Stimulated activated CD8-positive, alpha-beta memory T cell treated with anti-CD3 and anti-CD28 coated beads, Interleukin-15, amount 100 ng/mL, for 48 hours (primary cell): ENCODE data around the gene FBP2.
A peak's percentile ranks its signal among the peaks of the same experiment; 100 is the strongest.
"Not testable (repeated sequence)": the region's sequence is repeated elsewhere in the genome, so short reads cannot be mapped to it uniquely, and the experiment has no call there.

Source experiments
- DNase-seq, 2 donors: peaks; one replicate each; pipeline ENCODE4 v3.0.0-alpha.2; 2020; ENCODE audit warnings: low read depth in 2 of 2

FBP2 gene

DNA sequence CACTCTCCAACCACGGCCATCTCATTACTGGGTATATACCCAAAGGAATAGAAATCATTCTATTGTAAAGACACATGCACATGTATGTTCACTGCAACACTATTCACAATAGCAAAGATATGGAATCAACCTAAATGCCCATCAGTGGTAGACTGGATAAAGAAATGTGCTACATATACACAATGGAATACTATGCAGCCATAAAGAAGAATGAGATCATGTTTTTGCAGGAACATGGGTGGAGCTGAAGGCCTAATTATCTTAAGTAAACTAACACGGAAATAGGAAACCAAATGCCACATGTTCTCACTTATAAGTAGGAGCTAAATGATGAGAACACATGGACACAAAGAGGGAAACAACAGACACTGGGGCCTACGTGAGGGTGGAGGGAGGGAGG is 29.3 kb downstream of the FBP2 start:
- not testable (repeated sequence) for DNase-seq

DNA sequence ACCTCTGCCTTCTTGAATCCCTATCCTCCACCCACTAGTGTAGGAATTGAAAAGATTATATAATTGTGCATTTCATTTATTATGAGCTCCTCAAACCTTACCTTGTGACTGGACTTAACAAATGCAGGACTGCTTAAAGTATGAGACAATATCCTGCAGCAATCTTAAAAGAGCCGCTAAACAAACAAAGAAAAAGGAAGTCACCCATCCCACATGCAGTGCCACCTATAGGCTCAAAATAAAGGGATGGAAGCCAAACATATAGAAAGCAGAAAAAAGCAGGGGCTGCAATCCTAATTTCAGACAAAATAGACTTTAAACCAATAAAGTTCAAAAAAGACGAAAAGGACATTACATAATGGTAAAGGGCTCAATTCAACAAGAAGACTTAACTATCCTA is 30.1 kb downstream of the FBP2 start:
- no peak for DNase-seq

DNA sequence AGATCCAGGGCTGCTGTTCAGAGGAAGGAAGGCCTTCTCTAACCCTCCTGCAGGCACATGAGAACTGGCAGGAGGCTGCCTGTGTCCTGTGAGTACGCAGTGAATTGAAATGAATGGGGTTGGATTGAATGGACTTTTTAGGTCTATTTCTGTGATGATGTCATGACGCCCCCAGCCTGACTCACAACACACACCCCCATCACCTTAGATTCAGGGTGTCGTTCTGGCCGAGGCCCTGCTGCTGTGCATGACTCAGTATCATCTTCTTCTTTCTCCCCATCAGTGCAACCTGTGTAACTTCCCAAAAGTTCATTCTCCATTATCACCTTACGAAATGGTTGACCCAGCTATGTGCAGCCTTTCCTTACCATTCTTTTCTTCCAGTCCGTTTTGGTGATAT is 33.4 kb downstream of the FBP2 start:
- peak in 1 of 2 donors; percentile 11 for DNase-seq

DNA sequence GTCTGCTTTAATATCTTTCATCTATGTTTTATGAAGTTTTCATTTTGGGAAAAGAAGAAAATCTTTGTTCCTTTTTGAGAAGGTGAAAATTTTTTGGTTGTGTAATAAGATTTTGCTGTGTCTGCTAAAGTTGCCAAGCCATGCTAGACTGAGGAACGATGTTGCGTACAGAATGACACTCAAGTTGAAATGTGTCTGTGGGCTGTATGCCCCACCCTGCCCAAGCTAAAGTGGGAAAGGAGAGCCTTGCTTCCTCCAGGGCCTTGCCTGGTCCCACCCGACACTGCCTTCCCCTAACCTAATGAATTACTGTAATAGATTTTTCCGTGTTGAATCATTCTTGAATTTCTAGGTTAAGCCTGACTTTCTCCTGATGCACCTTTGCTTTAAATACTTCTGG is 36.2 kb downstream of the FBP2 start:
- DNase-seq = no peak

DNA sequence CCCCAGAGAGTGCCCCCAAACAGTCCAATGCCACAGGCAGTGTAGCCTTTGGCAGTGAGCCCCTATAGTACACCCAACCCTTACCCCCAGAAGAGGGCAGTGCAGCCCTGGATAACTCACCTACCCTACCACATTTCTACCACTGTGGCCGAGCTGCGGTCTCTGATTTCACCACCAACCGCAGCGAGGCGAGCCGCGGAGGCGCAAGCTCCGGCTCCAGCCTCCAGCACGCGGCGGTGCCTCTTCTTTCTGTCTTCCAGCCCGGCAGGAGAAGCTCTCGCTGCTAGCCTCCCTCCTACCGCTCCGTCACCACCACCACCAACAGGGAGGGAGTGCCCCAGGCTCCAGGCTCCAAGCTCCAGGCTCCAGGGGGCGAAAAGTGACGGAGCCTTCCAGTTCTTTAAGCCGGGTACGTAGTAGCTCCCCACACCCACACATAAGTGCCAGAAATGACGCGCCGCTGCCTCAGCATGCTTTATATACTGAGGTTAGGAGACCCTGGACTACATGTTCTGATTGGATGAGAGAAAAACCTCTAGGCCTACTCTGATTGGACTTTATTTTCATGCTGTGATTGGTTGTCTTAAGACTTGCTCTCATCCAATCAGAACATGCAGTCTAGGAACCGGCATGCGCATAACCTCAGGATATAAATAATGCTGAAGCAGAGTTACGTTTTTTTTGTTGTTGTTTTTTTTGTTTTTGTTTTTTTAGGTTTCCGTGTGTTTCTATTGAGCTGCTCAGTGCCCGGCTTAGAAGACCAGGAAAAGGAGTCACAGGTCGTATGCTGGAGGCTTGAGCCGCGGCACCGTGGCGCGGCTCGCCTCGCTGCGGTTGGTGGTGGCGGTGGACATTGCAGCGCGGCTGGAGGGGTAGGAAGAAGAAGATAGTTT is 38.9 kb downstream of the FBP2 start, which contains the start of gene PCAT7:
TSS of gene PCAT7 (plus strand) at position 645 of the 893 bp plus-strand sequence.
- peak; percentile 5 to 12 for DNase-seq

DNA sequence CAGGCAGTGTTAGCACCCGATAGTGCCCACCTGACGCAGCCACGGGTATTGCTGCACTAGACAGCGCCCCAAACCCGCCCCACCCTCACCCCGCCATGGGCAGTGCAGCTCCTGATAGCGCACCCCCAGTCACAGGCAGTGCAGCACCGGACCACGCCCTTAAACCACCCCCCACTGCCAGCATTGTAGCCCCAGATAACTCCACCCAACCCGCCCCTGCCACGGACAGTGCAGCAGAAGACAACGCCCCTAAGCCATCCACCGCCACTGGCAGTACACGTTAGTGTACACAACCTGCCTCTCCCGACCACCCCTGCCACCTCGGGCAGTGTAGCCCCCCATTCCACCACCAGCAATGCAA is 39.6 kb downstream of the FBP2 start:
- no peak for DNase-seq

DNA sequence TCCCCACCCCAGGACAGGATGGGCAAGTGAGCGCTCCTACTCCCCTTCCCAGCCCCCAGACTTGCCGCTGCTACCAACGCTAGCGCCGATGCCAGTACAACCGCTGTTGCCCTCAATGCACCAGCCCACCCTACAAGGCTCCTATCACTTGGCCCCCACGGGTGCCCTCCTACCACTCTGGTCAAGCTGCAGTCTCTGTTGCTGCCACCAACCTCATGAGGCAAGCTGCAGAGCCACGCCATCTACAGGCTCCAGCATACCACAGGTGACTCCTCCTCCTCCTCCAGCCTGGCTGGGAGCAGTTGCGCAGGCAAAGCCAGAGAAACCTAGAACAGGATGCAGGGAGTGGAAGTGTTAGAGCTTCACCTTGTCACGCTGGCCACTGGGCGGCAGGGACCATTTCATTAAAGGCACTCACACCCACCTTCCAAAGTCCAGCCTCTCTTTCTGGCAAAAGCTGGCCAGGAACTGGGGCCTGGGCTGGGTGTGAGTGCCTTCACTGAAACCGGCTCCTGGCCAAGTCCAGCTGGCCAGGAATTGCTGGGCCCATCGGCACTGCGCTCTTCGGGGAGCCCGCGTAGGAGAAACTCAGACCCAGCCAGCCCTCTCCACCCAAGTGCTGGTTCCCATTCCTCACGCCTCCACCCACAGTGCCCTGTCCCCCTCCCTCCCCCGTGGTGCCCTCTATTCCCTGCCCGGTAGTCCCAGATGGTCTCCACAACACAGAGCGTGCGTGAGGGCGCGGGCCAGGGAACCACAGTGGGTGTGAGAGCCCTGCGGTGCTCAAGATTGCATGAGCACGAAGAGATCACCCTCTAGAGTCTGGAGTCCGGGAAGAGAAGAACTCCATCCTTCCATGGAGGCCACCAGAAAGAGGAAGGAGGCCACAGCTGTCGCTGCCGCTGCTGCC is 40.3 kb downstream of the FBP2 start:
- DNase-seq = no peak

DNA sequence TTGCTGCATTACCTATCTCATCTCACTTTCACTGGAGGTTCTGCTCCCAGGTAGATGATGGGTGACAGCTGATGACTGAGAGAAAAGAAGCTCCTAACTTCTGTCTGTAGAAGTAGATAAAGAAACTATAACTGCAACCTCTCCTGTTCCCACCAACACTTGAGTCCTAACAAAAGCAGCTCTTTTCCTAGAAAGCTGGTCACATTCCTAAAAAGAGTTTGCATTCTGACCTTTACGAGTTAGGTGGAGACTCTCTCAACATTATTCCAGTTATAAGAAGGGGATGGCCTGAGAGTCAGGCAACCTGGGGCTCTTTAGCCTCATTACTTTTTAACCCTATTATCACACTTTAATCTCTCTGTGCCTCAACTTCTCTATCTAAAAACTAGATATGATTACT is 47.7 kb downstream of the FBP2 start:
- DNase-seq = no peak

DNA sequence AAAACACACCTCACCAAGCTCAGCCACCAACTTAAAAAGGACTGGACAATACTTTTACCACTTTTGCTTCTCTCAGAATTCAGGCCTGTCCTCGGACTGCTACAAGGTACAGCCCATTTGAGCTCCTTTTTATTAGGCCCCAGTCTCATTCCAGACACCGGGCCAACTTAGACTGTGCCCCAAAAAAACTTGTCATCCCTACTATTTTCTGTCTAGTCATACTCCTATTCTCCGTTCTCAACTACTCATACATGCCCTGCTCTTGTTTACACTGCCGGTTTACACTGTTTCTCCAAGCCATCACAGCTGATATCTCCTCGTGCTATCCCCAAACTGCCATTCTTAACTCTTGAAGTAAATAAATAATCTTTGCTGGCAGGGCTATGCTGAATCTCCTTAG is 49.3 kb downstream of the FBP2 start:
- DNase-seq = not testable (repeated sequence)

DNA sequence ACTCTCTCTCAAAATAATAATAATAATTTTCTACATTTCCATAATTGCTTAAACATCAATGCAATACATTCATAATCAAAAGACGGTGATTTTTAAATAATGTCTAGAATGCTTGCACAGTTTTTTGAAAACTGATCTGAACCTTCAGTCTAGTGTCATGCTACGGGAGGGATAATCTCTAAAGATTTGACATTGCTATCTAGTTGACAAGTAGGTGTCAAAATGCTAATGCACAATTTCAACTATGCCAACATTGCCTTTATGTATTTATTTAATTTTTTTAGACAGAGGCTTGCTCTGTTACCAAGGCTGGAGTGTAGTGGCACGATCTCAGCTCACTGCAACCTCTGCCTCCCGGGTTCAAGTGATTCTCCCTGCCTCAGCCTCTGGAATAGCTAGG is 54.7 kb downstream of the FBP2 start:
- no peak for DNase-seq

DNA sequence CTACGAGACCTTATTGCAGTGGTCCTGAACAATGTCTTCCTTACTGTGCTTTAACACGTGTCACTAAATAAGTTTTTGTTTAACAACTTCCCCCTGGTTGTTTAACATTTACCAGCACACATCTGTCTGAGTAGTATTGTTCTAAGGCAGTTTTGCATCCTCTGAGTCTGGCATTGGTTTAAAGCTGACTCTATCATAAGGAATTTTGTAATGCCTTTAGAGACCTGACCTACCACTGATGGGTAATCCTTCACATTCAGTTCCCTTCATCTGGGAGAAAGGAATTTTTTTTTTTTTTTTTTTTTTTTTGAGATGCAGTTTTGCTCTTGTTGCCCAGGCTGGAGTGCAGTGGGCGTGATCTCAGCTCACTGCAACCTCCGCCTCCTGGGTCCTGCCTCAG is 58.7 kb downstream of the FBP2 start:
- no peak for DNase-seq

DNA sequence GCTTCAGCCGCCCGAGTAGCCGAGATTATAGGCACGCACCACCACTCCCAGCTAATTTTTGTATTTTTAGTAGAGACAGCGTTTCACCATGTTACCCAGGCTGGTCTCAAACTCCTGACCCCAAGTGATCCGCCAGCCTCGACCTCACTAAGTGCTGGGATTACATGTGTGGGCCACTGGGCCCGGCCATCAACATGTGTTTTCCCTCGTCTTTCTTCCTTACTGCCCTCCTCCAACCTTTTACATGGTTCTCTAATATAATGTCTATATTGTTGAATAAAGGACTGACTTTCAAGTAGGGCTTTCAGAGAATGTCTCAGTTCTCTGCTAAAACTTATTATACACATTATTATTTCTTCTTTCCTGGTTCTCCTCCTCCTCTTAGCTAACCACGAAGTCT is 60.0 kb downstream of the FBP2 start:
- no peak for DNase-seq

DNA sequence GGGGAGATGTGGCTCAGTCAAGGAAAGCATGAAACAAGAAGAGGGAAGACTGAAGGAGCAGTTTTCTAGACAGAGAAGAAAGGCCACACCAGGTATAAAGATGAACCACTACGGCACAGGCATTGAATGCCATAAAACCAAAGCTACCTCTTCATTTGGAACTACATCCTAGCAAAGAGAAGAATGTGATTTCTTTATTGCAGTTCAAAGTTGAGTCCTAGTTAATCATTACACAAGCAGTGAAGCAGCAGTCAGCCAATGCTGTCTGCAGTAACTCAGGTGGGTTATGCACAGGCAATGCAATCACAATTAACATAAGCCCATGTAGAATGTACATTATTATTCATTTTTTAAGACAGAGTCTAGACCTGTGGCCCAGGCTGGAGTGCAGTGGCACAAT is 60.5 kb downstream of the FBP2 start:
- DNase-seq = no peak

DNA sequence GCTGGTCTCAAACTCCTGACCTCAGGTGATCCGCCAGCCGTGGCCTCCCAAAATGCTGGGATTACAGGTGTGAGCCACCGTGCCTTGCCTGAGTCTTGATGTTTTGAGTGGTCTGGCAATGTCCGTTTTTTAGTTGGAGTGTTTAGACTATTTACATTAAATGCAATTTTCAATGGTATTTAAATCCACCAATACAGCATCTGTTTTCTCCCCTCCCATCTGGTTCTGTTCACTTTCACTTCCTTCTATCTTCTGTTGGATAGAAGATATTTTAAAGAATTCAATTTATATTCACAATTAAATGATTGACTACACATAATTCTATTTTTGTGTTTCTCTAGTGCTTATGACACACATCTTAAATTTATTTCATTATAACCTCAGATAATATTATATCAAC is 64.7 kb downstream of the FBP2 start:
- no peak for DNase-seq

DNA sequence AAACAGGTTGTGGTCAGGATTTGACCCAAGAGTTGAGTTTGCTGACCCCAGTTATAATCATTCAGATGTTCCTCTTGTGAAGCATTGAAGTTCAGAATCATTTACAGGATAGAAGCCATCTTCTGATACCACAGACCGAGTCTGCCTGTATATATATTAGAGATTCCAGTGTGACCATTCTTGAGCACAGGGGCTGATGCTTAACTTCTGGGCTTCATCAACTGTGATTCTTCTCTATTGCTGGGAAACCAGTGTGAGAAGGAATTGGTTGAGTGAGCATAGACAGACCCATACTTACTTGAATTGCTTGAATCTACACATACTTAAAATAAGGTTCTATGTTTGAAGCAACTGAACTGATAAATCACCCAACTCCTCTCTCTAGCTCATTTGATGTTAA is 66.7 kb downstream of the FBP2 start:
- no peak for DNase-seq

DNA sequence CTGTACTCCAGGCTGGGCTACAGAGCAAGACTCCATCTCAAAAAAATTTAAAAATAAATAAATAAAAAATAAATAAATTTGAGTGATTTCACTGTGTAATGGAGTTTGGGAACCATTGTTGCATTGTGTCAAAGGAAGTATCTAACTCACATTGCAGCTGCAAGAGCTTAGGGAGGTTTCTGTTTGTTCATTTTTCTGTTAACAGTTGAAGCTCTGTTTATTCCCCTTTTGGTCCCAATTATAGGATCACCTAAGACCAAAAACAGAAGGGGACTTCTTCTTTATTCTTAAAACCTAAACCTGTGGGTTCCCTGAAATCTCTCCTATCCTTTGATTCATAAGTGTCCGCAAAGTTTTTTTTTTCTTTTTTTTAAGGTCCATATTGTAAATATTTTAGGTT is 67.4 kb downstream of the FBP2 start:
- DNase-seq = no peak

DNA sequence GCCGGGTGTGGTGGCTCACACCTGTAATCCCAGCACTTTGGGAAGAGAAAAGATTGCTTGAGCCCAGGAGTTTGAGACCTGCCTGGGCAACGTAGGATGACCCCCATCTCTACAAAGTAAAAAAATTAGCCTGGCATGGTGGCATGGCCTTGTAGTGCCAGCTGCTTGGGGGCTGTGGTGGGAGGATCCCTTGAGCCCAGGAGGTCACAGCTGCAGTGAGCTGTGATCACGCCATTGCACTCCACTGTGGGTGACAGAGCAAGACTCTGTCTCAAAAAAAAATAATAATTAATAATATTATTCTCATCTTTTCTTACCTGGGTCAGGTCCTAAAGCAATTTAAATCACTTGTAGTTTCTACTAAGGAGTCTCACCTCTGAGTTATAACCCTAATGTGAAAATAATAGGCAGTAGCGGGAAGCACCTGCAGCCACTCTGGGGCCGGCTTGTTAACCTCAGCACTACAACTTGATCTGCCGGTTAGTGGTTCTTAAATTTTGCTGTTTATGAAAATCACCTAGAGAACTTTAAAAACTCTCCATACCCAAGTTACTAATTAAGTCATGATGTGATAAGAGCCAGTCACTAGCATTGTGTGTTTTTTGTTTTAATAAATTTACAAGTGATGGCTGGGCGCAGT is 68.1 kb downstream of the FBP2 start:
- no peak for DNase-seq

DNA sequence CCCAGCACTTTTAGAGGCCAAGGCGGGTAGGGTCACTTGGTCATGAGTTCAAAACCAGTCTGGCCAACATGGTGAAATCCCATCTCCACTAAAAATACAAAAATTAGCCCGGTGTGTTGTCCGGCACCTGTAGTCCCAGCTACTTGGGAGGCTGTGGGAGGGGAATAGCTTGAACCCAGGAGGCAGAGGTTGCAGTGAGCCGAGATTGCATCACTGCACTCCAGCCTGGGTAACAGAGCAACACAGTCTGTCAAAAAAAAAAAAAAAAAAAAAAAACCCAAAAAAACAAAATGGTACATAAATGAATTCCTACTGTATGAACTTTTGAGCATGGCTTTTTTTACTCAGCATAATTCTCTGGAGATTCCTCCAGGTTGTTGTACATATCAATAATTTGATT is 76.4 kb downstream of the FBP2 start:
- no peak for DNase-seq

DNA sequence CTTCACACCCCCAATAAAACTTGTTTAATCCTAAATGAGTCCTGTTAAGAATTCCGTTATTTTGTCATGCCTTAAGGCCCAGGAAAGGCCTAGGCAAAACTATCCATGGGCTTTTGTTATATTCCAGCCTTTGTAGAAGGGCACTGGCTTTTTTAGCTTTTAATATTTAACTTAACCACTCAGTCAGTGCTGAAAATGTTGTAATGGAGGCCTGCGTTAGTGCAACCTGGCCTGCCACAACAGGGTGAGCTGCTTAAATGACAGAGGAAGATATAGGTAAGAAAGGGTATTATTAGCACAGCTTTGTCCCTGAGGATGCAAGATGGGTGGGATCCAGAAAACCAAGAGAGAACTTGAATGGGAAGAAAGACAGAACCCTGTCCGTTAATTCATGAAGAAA is 78.9 kb downstream of the FBP2 start:
- no peak for DNase-seq

DNA sequence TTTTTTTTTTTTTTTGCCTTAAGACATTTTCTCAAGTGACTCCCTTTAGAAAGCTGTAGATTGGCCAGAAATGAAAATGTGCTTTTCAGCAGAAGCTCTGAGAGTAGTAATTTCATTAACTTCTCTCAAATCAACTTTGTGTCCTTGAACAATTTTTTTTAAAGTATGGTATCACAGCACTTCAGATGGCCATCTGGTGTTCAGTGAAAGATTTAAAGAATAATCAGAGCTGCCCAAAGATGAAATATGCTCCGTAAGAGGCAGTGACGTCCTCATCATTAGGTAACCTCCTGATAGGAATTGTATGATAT is 81.7 kb downstream of the FBP2 start:
- DNase-seq = no peak

DNA sequence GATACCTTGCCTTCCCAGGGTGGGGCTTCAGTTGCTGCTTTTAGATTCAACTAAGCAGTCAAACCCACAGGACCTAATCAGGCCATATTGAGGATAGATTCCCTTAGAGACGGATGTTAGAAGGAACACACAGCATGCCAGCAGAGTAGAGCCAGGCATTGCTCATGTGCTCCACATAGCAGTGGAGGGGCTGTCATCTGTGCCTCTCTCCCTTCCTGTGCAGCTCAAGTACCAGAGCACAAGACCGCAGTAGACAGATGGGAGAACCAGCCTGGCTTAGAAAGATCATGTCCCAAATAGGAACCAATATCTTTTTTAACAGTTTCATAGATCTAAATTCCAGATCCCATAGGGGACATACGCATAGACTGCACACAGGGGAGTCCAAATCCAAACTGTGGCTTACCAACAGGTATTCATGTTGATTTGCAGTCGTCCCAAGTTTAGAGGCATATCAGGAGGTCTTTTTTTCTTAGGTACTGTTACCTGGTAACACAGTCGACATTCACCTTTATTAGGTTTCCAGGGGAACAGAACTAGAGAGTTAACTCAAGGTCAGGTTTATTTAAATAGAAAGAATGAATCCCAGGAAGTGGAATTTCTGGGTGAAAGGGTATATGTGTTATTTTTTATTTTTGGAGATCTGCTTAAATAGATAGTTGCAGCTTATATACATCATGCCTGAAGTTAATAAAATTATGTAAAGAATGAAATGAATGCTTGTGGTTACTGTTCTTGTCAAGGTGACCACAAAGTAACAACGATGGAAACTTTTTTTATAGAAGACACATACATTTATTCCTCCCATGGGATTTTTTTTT is 82.3 kb downstream of the FBP2 start:
- no peak for DNase-seq
